Stimulated activated CD4-positive, alpha-beta T cell treated with anti-CD3 and anti-CD28 coated beads, Interleukin-12 subunit alpha, Interleukin-12 subunit beta, amount 100 ng/mL, for 24 hours (primary cell): ENCODE results near the gene C15orf61.
A peak's percentile ranks its signal among the peaks of the same experiment; 100 is the strongest.

Experiments
- DNase-seq, 2 experiments: peaks; one replicate each; pipeline ENCODE4 v3.0.0-alpha.2; 2020; ENCODE audit warnings: low read depth in 2 of 2

C15orf61 gene

GRCh38 chr15:67521029-67521782 lies at the start of gene C15orf61:
TSS of gene C15orf61 (plus strand) at chr15:67521131. CDS start at chr15:67521249, 118 bp downstream.
- DNase-seq: peak; percentile 73 to 76

- DNase-seq: no peak
Observed at GRCh38 chr15:67472957-67473356, 48.0 kb upstream of the C15orf61 start.

DNA sequence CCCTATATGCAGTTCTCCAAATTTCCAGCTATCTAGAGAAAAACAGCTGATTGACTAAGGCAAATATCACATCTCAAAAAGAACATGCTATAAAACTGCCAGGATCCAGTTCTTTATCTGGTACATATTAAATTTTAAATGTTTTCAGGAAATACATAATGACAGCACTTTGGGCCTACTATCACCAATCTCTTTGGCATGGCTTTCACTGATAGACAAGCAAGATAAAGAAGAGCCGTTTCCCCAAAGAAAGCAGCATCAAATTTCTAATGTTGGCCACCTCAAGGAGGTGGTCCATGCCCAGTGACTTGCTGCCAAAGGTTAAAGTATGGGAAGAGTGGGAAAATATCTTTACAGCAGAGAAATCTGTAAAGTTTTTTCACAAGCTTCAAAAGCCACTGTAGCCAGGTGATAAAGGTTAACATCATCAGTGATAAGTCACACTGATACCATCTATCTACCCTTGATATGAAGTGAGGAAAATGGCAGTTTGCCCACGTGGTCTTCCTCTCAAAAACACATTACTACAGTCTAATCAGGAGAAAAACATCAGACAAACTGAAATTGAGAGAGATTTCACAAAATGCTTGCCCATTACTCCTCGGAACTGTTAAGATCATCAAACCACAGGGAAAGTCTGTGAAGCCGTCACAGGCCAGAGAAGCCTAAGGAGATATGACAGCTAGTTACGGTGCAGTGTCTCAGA lies 46.4 kb upstream of the C15orf61 start:
- no peak for DNase-seq

DNA sequence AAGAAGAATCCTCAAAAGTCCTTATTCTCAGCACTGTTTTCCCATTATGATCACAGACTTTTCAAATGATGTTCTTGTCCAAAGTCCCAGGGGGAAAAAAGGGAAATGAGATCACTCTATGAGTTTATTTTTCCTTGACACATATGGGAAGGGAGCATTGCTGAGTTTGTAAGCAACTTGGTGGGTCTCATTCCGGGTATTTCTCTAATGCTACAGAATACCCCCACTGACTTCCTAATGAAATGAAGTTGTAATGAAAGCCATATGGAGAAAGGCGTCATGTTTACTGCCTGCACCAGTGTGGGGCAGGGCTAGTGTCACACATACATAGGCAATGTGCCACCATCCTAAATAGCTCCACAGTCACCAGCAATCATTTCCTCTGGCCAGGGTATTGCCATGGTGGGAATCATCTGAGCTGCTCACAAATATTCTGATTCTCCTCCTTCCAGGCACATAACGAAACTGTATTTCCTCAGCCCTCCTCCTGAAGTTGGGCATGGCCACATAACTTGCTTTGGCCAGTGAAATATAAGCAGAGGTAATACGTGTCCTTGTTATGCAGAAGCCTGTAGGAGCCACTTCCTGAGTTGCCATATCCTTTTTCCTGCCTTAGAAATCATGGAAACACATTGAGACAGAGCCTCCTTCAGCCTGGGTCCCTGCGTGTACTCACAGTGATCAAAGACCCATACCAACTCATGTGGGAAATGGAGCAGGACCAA lies 41.0 kb upstream of the C15orf61 start:
- no peak for DNase-seq

DNA sequence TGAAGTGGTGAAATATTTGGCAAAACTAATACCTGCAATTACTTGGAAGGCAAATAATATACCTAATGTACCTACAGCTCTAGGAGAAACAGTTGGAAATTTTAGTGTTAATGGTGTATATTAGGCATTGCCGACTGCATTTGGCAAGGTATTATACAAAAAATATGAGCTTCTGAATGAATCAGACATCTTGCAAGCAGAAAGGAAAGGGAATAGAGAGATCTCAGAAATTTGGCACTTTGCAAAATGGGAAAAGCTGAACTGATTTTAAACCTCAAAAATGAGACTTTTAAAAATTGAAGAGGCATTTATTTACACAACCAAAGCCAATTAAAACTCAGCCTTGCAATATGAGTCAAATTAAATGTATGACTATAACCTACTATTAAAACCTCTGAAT lies 40.2 kb upstream of the C15orf61 start:
- no peak for DNase-seq

DNA sequence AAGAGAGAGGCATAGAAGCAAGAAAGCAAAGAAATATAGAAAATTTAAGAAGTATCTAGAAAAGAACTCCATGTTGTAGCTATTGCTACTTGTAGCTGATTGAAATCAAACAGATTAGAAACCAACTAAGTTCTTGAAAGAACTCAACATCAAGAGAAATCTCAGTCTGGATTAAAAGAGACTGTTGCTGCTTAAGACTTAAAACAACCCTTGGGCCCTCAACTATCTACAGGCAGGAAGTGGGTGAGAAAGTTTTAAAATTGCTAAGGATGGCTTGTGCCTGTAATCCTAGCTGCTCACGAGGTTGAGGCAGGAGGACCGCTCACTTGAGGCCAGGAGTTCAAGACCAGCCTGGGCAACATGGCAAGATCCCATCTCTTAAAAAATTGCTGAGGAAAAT lies 39.3 kb upstream of the C15orf61 start:
- no peak for DNase-seq

- no peak for DNase-seq
Observed at GRCh38 chr15:67495585-67495984, 25.3 kb upstream of the C15orf61 start.

- no peak for DNase-seq
Observed at GRCh38 chr15:67501177-67501835, 19.6 kb upstream of the C15orf61 start.

GRCh38 chr15:67501836-67502461 lies 19.0 kb upstream of the C15orf61 start:
- DNase-seq: no peak

- no peak for DNase-seq
Observed at GRCh38 chr15:67504056-67504455, 16.9 kb upstream of the C15orf61 start.

DNA sequence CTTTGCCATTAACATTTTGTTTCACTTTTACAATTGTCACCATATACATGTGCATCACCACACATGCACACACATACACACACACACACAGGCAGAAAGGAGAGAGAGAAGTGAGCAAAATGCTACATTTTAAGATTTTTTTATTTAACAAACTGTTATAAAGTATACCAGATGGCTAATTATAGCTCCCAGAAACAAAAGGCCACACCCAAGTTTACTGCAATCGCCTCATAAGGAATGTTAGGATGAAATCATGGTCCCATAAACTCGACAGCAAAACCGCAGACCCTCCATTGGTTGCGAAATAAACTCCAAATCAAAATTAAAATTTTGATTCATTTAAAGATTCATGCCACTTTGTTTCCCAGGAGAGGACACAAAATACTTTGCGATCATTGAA lies 16.1 kb upstream of the C15orf61 start:
- DNase-seq: no peak

DNA sequence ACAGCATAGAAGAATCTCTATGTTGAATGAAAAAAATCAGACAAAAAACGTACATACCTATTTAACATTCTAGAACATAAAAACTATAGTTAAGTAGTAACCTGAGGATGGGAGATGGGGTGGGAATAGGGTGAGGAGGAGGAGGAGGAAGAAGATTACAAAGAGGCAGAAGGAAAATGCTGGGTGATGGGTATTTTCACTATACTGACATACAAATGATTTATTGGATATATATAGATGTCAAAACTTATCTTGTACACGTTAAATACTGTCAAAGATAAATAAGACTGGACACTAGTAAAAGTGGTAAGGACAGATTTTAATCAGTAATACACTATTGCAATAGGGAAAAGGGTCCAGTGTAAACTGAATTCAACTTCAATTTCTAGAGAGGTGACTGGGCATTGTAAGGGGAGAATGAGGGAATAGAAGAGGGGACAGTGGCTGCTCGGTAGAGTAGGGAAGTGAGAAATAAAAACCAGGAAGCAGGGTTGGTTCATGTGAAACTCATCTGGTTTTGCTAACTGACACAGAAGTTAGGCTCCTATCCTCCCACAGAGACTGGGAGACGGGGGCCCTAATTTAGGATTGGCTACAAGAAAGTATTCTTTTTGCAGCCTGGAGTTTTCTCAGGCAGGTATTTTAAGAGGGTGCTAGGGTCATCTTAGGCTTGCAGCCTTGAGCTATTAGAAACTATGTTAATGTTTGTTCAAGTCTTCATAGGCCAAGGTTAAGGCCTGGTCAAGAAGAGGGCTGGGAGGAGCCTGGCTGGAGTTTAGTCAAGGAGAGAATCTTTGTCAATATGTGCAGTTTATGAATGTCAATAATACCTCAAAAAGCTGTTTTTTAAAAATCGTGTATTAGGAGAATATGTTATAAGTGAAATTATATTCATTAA lies 15.0 kb upstream of the C15orf61 start:
- no peak for DNase-seq

- DNase-seq: no peak
Observed at GRCh38 chr15:67506775-67507747, 13.9 kb upstream of the C15orf61 start.

GRCh38 chr15:67508407-67508806 lies 12.5 kb upstream of the C15orf61 start:
- DNase-seq: no peak

DNA sequence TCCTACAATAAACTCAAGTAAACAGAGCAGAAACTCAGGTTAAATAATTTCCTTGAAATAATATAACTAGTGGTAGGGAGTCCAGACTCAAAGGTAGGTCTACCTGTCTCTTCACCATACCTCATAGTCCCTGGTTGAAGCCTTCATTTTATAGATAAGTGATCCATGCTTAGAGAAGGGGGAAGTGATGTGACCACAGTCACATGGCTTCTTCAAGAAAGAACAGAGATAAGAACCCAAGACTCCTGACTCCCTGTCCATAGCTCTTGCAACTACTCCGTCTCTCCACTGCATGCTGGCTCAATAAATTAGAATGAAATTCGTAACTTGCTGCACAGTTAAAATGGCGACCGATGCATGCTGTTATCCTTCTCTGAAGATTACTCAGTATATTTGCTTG lies 11.0 kb upstream of the C15orf61 start:
- no peak for DNase-seq

- DNase-seq: no peak
Observed at GRCh38 chr15:67510597-67511190, 10.2 kb upstream of the C15orf61 start.

DNA sequence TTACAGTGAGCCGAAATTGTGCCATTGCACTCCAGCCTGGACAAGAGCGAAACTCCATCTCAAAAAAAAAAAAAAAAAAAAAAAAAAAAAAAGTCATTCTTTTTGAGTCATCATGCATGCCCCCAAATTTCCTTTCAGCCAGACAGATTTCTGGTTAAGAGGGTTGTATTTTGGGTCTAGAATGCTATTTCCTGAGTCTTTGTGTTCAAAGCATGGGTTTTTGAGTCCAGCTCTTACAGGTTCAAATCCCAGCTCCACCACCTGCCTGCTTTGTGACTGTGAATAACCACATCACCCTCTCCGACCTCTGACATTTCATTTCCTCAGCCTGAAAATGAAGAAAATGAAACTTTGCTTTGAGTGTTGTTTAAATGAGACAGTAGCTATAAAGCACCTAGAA lies 9.3 kb upstream of the C15orf61 start:
- no peak for DNase-seq

DNA sequence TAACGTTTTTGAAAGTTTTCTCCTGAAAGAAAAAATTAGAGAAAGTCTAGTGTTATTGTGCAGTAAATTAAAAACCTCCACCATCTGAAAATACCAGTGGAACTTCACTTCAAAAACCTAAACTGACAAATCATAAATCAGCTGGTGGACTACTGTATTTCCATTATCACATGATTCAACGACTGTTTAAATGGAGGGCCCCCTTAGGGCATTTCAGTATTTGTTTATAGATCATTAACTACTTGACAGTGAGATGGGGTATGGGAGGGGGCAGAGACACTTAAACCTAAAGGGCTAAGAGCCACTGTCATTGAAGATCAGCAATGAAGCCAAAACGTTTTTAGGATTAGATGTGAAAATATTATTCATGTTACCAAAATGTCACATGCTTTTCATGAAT lies 8.8 kb upstream of the C15orf61 start:
- DNase-seq: no peak
